Mesothelial cell of epicardium (in vitro differentiated cells): ENCODE results near the gene THBS3. TPM values are rescaled to one million over a fixed set of nuclear protein-coding genes. Genes with fewer than 3 reads are reported as not detected.

Experiments used
- DNase-seq, 2 experiments: peaks; one replicate each; pipeline ENCODE4 v3.0.0; 2021; ENCODE audit warnings: low spot score in 2 of 2; ENCODE audit not compliant: unreplicated experiment in 2 of 2
- H3K27ac Mint-ChIP-seq: 2 replicates; pipeline ENCODE4 v1.8.0; 2021; ENCODE audit warnings: mixed read lengths
- H3K27me3 Mint-ChIP-seq: 2 replicates; pipeline ENCODE4 v1.8.0; 2021; ENCODE audit warnings: low read depth, mixed read lengths
- H3K36me3 Mint-ChIP-seq: 2 replicates; pipeline ENCODE4 v1.8.0; 2021; ENCODE audit warnings: mixed read lengths
- H3K4me1 Mint-ChIP-seq: 2 replicates; pipeline ENCODE4 v1.8.0; 2021; ENCODE audit warnings: mixed read lengths
- H3K4me3 Mint-ChIP-seq: 2 replicates; pipeline ENCODE4 v1.8.0; 2021; ENCODE audit warnings: mild to moderate bottlenecking, moderate library complexity, mixed read lengths
- H3K9me3 Mint-ChIP-seq: 2 replicates; pipeline ENCODE4 v1.8.0; 2021; ENCODE audit warnings: mixed read lengths
- total RNA-seq: library from RNA; stranded (reverse); gene quantifications from 3 replicates; pipeline ENCODE4 v1.2.1, GENCODE V29; 2021
- TF ChIP-seq, protein P1 (sequence below): fragments of 200-600 bp; sonication (generic); IDR thresholded peaks from one replicate; pipeline ENCODE4 v1.5.0; 2021; ENCODE audit warnings: antibody characterized with exemption; ENCODE audit not compliant: unreplicated experiment

Gene THBS3
- total RNA-seq, 1 donor from 2014 or later, result 54.0 TPM

GRCh38 chr1:155208541-155209311 is 1.0 kb upstream of the THBS3 start, which contains the start of gene MTX1:
Gene MTX1, plus strand, starts transcription at chr1:155208695. Its CDS starts 110 bp downstream, at chr1:155208805.
- Mint-ChIP-seq H3K27ac (peak within 1 kb of the TSS; percentile 98), H3K36me3 (peaks cover 2% of the 10 kb centered on the region), H3K4me3 (peak within 1 kb of the TSS; percentile 82), H3K27me3 (no peaks in the 10 kb centered on the region), H3K9me3 (no peaks in the 10 kb centered on the region), H3K4me1 (peaks cover 24% of the 10 kb centered on the region)
- TF ChIP-seq, protein P1, sequence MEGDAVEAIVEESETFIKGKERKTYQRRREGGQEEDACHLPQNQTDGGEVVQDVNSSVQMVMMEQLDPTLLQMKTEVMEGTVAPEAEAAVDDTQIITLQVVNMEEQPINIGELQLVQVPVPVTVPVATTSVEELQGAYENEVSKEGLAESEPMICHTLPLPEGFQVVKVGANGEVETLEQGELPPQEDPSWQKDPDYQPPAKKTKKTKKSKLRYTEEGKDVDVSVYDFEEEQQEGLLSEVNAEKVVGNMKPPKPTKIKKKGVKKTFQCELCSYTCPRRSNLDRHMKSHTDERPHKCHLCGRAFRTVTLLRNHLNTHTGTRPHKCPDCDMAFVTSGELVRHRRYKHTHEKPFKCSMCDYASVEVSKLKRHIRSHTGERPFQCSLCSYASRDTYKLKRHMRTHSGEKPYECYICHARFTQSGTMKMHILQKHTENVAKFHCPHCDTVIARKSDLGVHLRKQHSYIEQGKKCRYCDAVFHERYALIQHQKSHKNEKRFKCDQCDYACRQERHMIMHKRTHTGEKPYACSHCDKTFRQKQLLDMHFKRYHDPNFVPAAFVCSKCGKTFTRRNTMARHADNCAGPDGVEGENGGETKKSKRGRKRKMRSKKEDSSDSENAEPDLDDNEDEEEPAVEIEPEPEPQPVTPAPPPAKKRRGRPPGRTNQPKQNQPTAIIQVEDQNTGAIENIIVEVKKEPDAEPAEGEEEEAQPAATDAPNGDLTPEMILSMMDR, result no peak
- DNase-seq, result peak; percentile 71 to 83

GRCh38 chr1:155206891-155207805 is 549 bp downstream of the THBS3 start:
- H3K27ac Mint-ChIP-seq, result peak overlapping the region; percentile 94
- peak; percentile 67 to 92 for DNase-seq
- H3K4me1 Mint-ChIP-seq, result peaks cover 24% of the 10 kb centered on the region
- no peaks in the 10 kb centered on the region for H3K9me3 Mint-ChIP-seq
- peak overlapping the region; percentile 82 for H3K4me3 Mint-ChIP-seq
- no peaks in the 10 kb centered on the region for H3K27me3 Mint-ChIP-seq
- TF ChIP-seq, protein P1, result peak; percentile 78
- H3K36me3 Mint-ChIP-seq, result peaks cover 2% of the 10 kb centered on the region

GRCh38 chr1:155205969-155206593 is 1.6 kb downstream of the THBS3 start:
- no peaks in the 10 kb centered on the region for H3K9me3 Mint-ChIP-seq
- H3K27me3 Mint-ChIP-seq, result no peaks in the 10 kb centered on the region
- H3K4me3 Mint-ChIP-seq, result no peak overlapping the region
- TF ChIP-seq, protein P1, result no peak
- no peak overlapping the region for H3K27ac Mint-ChIP-seq
- H3K4me1 Mint-ChIP-seq, result peaks cover 24% of the 10 kb centered on the region
- no peak for DNase-seq
- peaks cover 2% of the 10 kb centered on the region for H3K36me3 Mint-ChIP-seq

DNA sequence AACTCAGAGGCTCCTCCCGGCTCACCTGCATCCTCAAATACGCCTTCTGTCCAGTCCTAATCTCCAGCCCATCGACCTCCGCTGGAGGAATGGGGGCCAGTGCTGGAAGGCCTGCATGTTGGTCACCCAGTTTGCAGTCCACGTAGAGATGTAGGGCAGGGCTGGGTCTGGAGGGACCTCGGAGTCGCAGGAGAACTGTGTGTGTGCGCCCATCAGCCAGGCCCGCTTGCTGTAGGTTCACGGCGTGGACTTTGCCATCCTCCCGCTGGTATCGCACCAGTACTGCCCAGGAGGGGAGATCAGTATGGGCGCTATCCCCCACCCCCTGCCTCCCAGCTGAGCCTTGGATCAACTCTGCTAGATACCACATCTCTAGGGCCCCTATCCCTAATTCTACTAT is 2.7 kb downstream of the THBS3 start:
- H3K4me3 Mint-ChIP-seq, result no peak overlapping the region
- H3K36me3 Mint-ChIP-seq, result no peaks in the 10 kb centered on the region
- no peaks in the 10 kb centered on the region for H3K9me3 Mint-ChIP-seq
- H3K27ac Mint-ChIP-seq, result no peak overlapping the region
- TF ChIP-seq, protein P1, result no peak
- H3K27me3 Mint-ChIP-seq, result no peaks in the 10 kb centered on the region
- H3K4me1 Mint-ChIP-seq, result peaks cover 23% of the 10 kb centered on the region
- DNase-seq, result no peak

- Mint-ChIP-seq H3K36me3 (no peaks in the 10 kb centered on the region), H3K27ac (no peak overlapping the region), H3K9me3 (no peaks in the 10 kb centered on the region), H3K4me1 (peaks cover 11% of the 10 kb centered on the region), H3K27me3 (no peaks in the 10 kb centered on the region), H3K4me3 (no peak overlapping the region)
- DNase-seq, result no peak
- TF ChIP-seq, protein P1, result no peak
Measured at GRCh38 chr1:155202731-155203515, 4.8 kb downstream of the THBS3 start.
